ENCODE measurements around the gene CCDC171.

Gene CCDC171

DNA sequence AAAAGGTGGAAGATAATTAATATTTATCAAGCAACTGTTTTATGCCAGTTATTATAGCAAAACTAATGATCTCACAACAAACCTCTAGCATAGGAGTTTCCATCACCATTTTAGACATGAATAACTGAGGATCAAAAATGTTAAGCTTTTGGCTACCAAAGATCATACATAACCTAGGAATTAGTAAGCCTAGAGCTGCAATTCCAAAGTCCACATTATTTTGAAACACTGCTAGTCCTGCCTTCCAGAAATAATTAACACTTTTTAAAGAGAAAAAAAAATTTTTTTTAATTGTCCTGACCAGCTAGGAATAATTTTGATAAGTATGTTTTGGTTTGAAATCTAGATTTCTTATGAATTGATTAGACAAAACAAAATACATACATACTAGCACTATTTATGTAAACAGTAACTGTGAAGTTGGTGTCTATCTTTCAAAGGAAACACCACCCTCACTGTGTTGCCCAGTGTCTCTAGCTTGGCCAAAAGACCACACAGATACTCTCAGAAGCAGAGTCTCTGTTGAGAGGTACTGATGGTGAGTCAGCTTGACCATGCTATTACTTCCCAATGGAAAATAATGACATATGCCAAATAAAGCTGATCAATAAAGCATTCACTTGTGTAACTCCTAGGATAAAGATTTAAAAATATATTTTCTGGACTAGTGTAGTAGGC is 422.4 kb downstream of the CCDC171 start:
- Histone ChIP-seq H3K27me3 (ENCODE audit: insufficient read depth, poor library complexity, severe bottlenecking) (no peaks in the 10 kb centered on the region), H3K4me3 (replicated peaks; ENCODE audit: insufficient read depth, low read length) (no peak overlapping the region), H3K27ac (replicated peaks) (no peak overlapping the region)
- DNase-seq (ENCODE audit: low read depth in 1 of 2, low spot score in 1 of 2), result no peak
- TF ChIP-seq, protein P1, sequence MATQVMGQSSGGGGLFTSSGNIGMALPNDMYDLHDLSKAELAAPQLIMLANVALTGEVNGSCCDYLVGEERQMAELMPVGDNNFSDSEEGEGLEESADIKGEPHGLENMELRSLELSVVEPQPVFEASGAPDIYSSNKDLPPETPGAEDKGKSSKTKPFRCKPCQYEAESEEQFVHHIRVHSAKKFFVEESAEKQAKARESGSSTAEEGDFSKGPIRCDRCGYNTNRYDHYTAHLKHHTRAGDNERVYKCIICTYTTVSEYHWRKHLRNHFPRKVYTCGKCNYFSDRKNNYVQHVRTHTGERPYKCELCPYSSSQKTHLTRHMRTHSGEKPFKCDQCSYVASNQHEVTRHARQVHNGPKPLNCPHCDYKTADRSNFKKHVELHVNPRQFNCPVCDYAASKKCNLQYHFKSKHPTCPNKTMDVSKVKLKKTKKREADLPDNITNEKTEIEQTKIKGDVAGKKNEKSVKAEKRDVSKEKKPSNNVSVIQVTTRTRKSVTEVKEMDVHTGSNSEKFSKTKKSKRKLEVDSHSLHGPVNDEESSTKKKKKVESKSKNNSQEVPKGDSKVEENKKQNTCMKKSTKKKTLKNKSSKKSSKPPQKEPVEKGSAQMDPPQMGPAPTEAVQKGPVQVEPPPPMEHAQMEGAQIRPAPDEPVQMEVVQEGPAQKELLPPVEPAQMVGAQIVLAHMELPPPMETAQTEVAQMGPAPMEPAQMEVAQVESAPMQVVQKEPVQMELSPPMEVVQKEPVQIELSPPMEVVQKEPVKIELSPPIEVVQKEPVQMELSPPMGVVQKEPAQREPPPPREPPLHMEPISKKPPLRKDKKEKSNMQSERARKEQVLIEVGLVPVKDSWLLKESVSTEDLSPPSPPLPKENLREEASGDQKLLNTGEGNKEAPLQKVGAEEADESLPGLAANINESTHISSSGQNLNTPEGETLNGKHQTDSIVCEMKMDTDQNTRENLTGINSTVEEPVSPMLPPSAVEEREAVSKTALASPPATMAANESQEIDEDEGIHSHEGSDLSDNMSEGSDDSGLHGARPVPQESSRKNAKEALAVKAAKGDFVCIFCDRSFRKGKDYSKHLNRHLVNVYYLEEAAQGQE (IDR thresholded peaks at IDR 0.05; ENCODE audit: insufficient replicate concordance, low read depth), result no peak
- TF ChIP-seq SPI1 (IDR thresholded peaks at IDR 0.05; ENCODE audit: borderline replicate concordance, low read depth) (no peak), POLR2AphosphoS5 (IDR thresholded peaks at IDR 0.05; ENCODE audit: low read depth) (no peak), GABPA (IDR thresholded peaks at IDR 0.05; ENCODE audit: low read depth) (no peak), CTCF (IDR thresholded peaks at IDR 0.05; ENCODE audit: insufficient read depth, low read length) (no peak)

GRCh38 chr9:15977438-15977837 is 424.6 kb downstream of the CCDC171 start:
- no peak for DNase-seq (ENCODE audit: low read depth in 1 of 2, low spot score in 1 of 2)
- no peak for TF ChIP-seq POLR2AphosphoS5 (IDR thresholded peaks at IDR 0.05; ENCODE audit: low read depth)
- TF ChIP-seq, protein P1 (IDR thresholded peaks at IDR 0.05; ENCODE audit: insufficient replicate concordance, low read depth), result no peak
- no peak for TF ChIP-seq GABPA (IDR thresholded peaks at IDR 0.05; ENCODE audit: low read depth)
- TF ChIP-seq SPI1 (IDR thresholded peaks at IDR 0.05; ENCODE audit: borderline replicate concordance, low read depth), result no peak
- no peak for TF ChIP-seq CTCF (IDR thresholded peaks at IDR 0.05; ENCODE audit: insufficient read depth, low read length)
- Histone ChIP-seq H3K4me3 (replicated peaks; ENCODE audit: insufficient read depth, low read length) (no peak overlapping the region), H3K27me3 (ENCODE audit: insufficient read depth, poor library complexity, severe bottlenecking) (no peaks in the 10 kb centered on the region), H3K27ac (replicated peaks) (no peak overlapping the region)

- TF ChIP-seq POLR2AphosphoS5 (IDR thresholded peaks at IDR 0.05; ENCODE audit: low read depth) (no peak), GABPA (IDR thresholded peaks at IDR 0.05; ENCODE audit: low read depth) (no peak), SPI1 (IDR thresholded peaks at IDR 0.05; ENCODE audit: borderline replicate concordance, low read depth) (no peak), CTCF (IDR thresholded peaks at IDR 0.05; ENCODE audit: insufficient read depth, low read length) (no peak)
- TF ChIP-seq, protein P1 (IDR thresholded peaks at IDR 0.05; ENCODE audit: insufficient replicate concordance, low read depth), result no peak
- no peak for DNase-seq (ENCODE audit: low read depth in 1 of 2, low spot score in 1 of 2)
These were observed 429.3 kb downstream of the CCDC171 start for GRCh38 chr9:15982182-15982581.

More at GRCh38 chr9:15982182-15982581, 429.3 kb downstream of the CCDC171 start:
- Histone ChIP-seq H3K4me3 (replicated peaks; ENCODE audit: insufficient read depth, low read length) (no peak overlapping the region), H3K27ac (replicated peaks) (no peak overlapping the region), H3K27me3 (ENCODE audit: insufficient read depth, poor library complexity, severe bottlenecking) (no peaks in the 10 kb centered on the region)

Data from HL-60 (cell line).